Activated CD4-positive, CD25-positive, alpha-beta regulatory T cell treated with anti-CD3 and anti-CD28 coated beads, Interleukin-2, amount 50 U/mL, for 16 hours (primary cell): ENCODE results near the gene TAGLN3.

ENCODE experiments used
- DNase-seq: peaks from one replicate; pipeline ENCODE4 v3.0.0-alpha.2; 2020; ENCODE audit warnings: low read depth, low spot score

TAGLN3 gene

GRCh38 chr3:112048911-112049310, 50.2 kb downstream of the TAGLN3 start:
- DNase-seq, result no peak

DNA sequence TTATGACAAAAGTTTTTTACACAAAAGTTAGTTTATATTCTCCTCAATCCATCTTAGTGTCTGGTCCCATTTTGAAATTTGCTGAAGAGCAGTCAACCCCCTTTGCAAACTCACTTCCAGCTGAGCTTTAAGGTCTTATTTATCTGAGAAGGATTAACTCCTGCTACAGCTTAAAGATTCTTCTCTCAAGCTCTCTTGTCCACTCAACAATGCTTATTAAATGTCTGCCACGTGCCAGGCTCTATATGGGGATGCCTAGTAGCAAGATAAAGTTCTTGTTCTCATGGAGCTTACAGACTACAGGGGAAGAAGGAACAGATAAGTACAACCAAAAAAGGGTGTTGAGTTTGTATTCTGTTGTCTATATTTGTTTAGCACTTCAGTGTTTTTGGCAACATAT, 54.5 kb downstream of the TAGLN3 start:
- no peak for DNase-seq

DNA sequence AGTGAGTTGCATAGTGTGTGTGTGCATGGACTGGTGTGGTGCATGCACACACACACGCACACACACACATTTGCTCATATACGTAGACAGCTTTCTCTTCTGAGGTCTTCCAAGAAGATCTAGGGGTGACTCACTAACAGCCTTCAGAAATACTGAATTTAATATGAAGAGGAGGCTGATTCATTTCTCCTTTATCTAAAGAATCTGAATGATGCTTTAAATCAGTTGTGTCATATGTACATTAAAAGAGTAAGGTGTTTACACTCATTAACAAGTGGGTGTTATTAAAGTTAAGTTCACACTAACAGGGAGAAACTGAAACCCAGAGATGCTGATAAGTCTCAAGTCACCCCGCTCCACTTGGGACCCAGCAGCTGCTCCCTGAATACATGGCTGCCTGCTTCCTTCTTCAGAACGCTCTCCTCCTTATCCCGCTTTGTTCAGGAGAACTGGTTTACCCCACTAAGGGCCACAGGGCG, 57.8 kb downstream of the TAGLN3 start:
- no peak for DNase-seq

DNA sequence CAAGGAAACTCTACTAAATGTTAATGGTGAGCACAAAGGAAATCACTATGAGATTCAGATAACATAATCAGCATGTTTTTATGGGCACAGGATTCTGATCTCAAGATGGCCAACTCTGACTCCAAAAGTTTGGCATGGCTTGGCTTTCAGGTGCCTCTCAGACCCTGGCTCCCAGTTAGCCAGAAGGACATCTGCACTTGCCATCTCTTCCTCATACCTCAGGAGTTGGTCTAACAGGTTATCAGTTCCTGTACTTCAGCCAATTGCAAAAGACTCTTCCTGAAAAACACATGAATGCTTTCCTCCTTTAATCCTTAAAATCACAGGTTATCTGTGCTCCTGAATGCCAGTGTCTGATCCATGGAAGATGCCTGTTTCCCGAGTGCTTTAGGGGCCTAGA, 60.8 kb downstream of the TAGLN3 start:
- DNase-seq, result no peak

GRCh38 chr3:112061152-112061551, 62.4 kb downstream of the TAGLN3 start:
- DNase-seq, result no peak
